ENCODE results near the gene PHTF1.
"Not testable (repeated sequence)": the region's sequence is repeated elsewhere in the genome, so short reads cannot be mapped to it uniquely, and the experiment has no call there.

The PHTF1 gene

GRCh38 chr1:113763661-113764060 is 4.4 kb upstream of the PHTF1 start:
- Mint-ChIP-seq H3K9me3 (no peaks in the 10 kb centered on the region), H3K27ac (peak overlapping the region; percentile 30 to 49), H3K36me3 (ENCODE audit: insufficient read depth) (peaks cover 49% of the 10 kb centered on the region), H3K4me3 (no peak overlapping the region), H3K4me1 (ENCODE audit: low read depth in 2 of 2) (peaks cover 5 to 12% of the 10 kb centered on the region in 2 donors), H3K27me3 (no peaks in the 10 kb centered on the region)
- ATAC-seq (replicated peaks) (no peak), DNase-seq (no peak)

GRCh38 chr1:113761937-113762336 is 2.7 kb upstream of the PHTF1 start:
- Mint-ChIP-seq H3K27ac (peak overlapping the region in 1 of 2 donors; percentile 56), H3K4me1 (ENCODE audit: low read depth in 2 of 2) (peaks cover 10 to 19% of the 10 kb centered on the region in 2 donors), H3K9me3 (no peaks in the 10 kb centered on the region), H3K36me3 (ENCODE audit: insufficient read depth) (peaks cover 45% of the 10 kb centered on the region), H3K27me3 (no peaks in the 10 kb centered on the region), H3K4me3 (no peak overlapping the region)
- DNase-seq (no peak), ATAC-seq (replicated peaks) (no peak)

- Mint-ChIP-seq H3K9me3 (no peaks in the 10 kb centered on the region), H3K4me1 (ENCODE audit: low read depth in 2 of 2) (peaks cover 10 to 34% of the 10 kb centered on the region in 2 donors), H3K27me3 (no peaks in the 10 kb centered on the region), H3K36me3 (ENCODE audit: insufficient read depth) (peaks cover 50% of the 10 kb centered on the region), H3K4me3 (peak overlapping the region; percentile 89 to 94), H3K27ac (peak overlapping the region; percentile 96)
- ATAC-seq (replicated peaks): no peak
- DNase-seq: no peak
Observed at GRCh38 chr1:113760102-113761080, 1.1 kb upstream of the PHTF1 start.

GRCh38 chr1:113758631-113759332 is 504 bp downstream of the PHTF1 start:
- no peaks in the 10 kb centered on the region for H3K27me3 Mint-ChIP-seq
- H3K27ac Mint-ChIP-seq: peak overlapping the region; percentile 96
- no peaks in the 10 kb centered on the region for H3K9me3 Mint-ChIP-seq
- H3K4me3 Mint-ChIP-seq: peak overlapping the region; percentile 89 to 94
- peaks cover 10 to 35% of the 10 kb centered on the region in 2 donors for H3K4me1 Mint-ChIP-seq (ENCODE audit: low read depth in 2 of 2)
- peaks cover 39% of the 10 kb centered on the region for H3K36me3 Mint-ChIP-seq (ENCODE audit: insufficient read depth)
- ATAC-seq (replicated peaks) (peak; percentile 64), DNase-seq (peak; percentile 50 to 58 (median 57))

GRCh38 chr1:113756461-113756860 is 2.8 kb downstream of the PHTF1 start:
- H3K9me3 Mint-ChIP-seq: no peaks in the 10 kb centered on the region
- ATAC-seq (replicated peaks): no peak
- DNase-seq: no peak
- no peaks in the 10 kb centered on the region for H3K27me3 Mint-ChIP-seq
- peaks cover 10 to 32% of the 10 kb centered on the region in 2 donors for H3K4me1 Mint-ChIP-seq (ENCODE audit: low read depth in 2 of 2)
- H3K27ac Mint-ChIP-seq: no peak overlapping the region
- H3K4me3 Mint-ChIP-seq: peak overlapping the region; percentile 31 to 89
- peaks cover 31% of the 10 kb centered on the region for H3K36me3 Mint-ChIP-seq (ENCODE audit: insufficient read depth)

GRCh38 chr1:113753333-113753732 is 6.0 kb downstream of the PHTF1 start:
- not testable (repeated sequence) for H3K27ac Mint-ChIP-seq; DNase-seq; H3K9me3 Mint-ChIP-seq; H3K4me3 Mint-ChIP-seq; ATAC-seq (replicated peaks); H3K27me3 Mint-ChIP-seq
- H3K36me3 Mint-ChIP-seq (ENCODE audit: insufficient read depth): peaks cover 31% of the 10 kb centered on the region
- peaks cover 5 to 23% of the 10 kb centered on the region in 2 donors for H3K4me1 Mint-ChIP-seq (ENCODE audit: low read depth in 2 of 2)

- H3K4me3 Mint-ChIP-seq: no peak overlapping the region
- H3K36me3 Mint-ChIP-seq (ENCODE audit: insufficient read depth): peaks cover 18% of the 10 kb centered on the region
- H3K27me3 Mint-ChIP-seq: no peaks in the 10 kb centered on the region
- ATAC-seq (replicated peaks): no peak
- H3K27ac Mint-ChIP-seq: no peak overlapping the region
- DNase-seq: no peak
- H3K4me1 Mint-ChIP-seq (ENCODE audit: low read depth in 2 of 2): peaks cover 0 to 12% of the 10 kb centered on the region in 2 donors
- H3K9me3 Mint-ChIP-seq: no peaks in the 10 kb centered on the region
Observed at GRCh38 chr1:113751516-113751915, 7.8 kb downstream of the PHTF1 start.

GRCh38 chr1:113751114-113751513 is 8.2 kb downstream of the PHTF1 start:
- ATAC-seq (replicated peaks) (no peak), DNase-seq (no peak)
- Mint-ChIP-seq H3K4me1 (ENCODE audit: low read depth in 2 of 2) (peaks cover 0 to 8% of the 10 kb centered on the region in 2 donors), H3K4me3 (no peak overlapping the region), H3K27ac (no peak overlapping the region), H3K27me3 (no peaks in the 10 kb centered on the region), H3K36me3 (ENCODE audit: insufficient read depth) (peaks cover 18% of the 10 kb centered on the region), H3K9me3 (no peaks in the 10 kb centered on the region)

- no peaks in the 10 kb centered on the region for H3K27me3 Mint-ChIP-seq
Observed at GRCh38 chr1:113749402-113749801, 9.9 kb downstream of the PHTF1 start.

GRCh38 chr1:113747376-113747775 is 11.9 kb downstream of the PHTF1 start:
- Mint-ChIP-seq H3K36me3 (ENCODE audit: insufficient read depth) (peaks cover 12% of the 10 kb centered on the region), H3K4me3 (no peak overlapping the region), H3K27ac (peak overlapping the region in 1 of 2 donors; percentile 69), H3K9me3 (no peaks in the 10 kb centered on the region), H3K4me1 (ENCODE audit: low read depth in 2 of 2) (peaks cover 0 to 3% of the 10 kb centered on the region in 2 donors), H3K27me3 (no peaks in the 10 kb centered on the region)
- ATAC-seq (replicated peaks): no peak
- no peak for DNase-seq

More at GRCh38 chr1:113749402-113749801, 9.9 kb downstream of the PHTF1 start:
- Mint-ChIP-seq H3K9me3 (no peaks in the 10 kb centered on the region), H3K36me3 (ENCODE audit: insufficient read depth) (peaks cover 12% of the 10 kb centered on the region), H3K4me3 (no peak overlapping the region), H3K4me1 (ENCODE audit: low read depth in 2 of 2) (no peaks in the 10 kb centered on the region), H3K27ac (peak overlapping the region in 1 of 2 donors; percentile 30)
- DNase-seq: no peak
- no peak for ATAC-seq (replicated peaks)

GRCh38 chr1:113745425-113745824 is 13.9 kb downstream of the PHTF1 start:
- Mint-ChIP-seq H3K27ac (peak overlapping the region in 1 of 2 donors; percentile 47), H3K9me3 (no peaks in the 10 kb centered on the region), H3K27me3 (no peaks in the 10 kb centered on the region), H3K36me3 (ENCODE audit: insufficient read depth) (peaks cover 12% of the 10 kb centered on the region), H3K4me1 (ENCODE audit: low read depth in 2 of 2) (peaks cover 0 to 3% of the 10 kb centered on the region in 2 donors), H3K4me3 (no peak overlapping the region)
- DNase-seq (no peak), ATAC-seq (replicated peaks) (no peak)

- no peak for DNase-seq
- no peak for ATAC-seq (replicated peaks)
- Mint-ChIP-seq H3K9me3 (no peaks in the 10 kb centered on the region), H3K27ac (peak overlapping the region in 1 of 2 donors; percentile 22), H3K36me3 (ENCODE audit: insufficient read depth) (peaks cover under 1% of the 10 kb centered on the region), H3K27me3 (no peaks in the 10 kb centered on the region), H3K4me3 (no peak overlapping the region), H3K4me1 (ENCODE audit: low read depth in 2 of 2) (peaks cover 0 to 3% of the 10 kb centered on the region in 2 donors)
Observed at GRCh38 chr1:113744114-113744513, 15.2 kb downstream of the PHTF1 start.

- H3K36me3 Mint-ChIP-seq (ENCODE audit: insufficient read depth): no peaks in the 10 kb centered on the region
- DNase-seq (no peak), ATAC-seq (replicated peaks) (peak; percentile 56)
- H3K27ac Mint-ChIP-seq: no peak overlapping the region
- H3K9me3 Mint-ChIP-seq: no peaks in the 10 kb centered on the region
- peaks cover 0 to 3% of the 10 kb centered on the region in 2 donors for H3K4me1 Mint-ChIP-seq (ENCODE audit: low read depth in 2 of 2)
- H3K27me3 Mint-ChIP-seq: no peaks in the 10 kb centered on the region
- no peak overlapping the region for H3K4me3 Mint-ChIP-seq
Observed at GRCh38 chr1:113742515-113742914, 16.8 kb downstream of the PHTF1 start.
